ENCODE measurements around the gene MFRP. TPM values are rescaled to one million over a fixed set of nuclear protein-coding genes. Genes with fewer than 3 reads are reported as not detected.

MFRP gene
- total and polyA plus RNA-seq, 10 of the 15 experiments (the other 5 are each of a cell fraction or from before 2014, with no cell fraction given) = not detected

- TF ChIP-seq ELK1 (IDR thresholded peaks at IDR 0.05; ENCODE audit: low read depth, low read length) (no peak), MTA3 (IDR thresholded peaks at IDR 0.05; ENCODE audit: borderline replicate concordance, low read length) (no peak), NKRF (conservative IDR thresholded peaks at IDR 0.05) (no peak), JUNB (IDR thresholded peaks at IDR 0.05) (no peak), SUZ12 (IDR thresholded peaks at IDR 0.05; ENCODE audit: unreplicated experiment) (no peak), CEBPB (IDR thresholded peaks at IDR 0.05; ENCODE audit: borderline replicate concordance in 1 of 2, low read depth in 2 of 2, low read length in 2 of 2) (no peak), ETV6 (conservative IDR thresholded peaks at IDR 0.05 in 1 of 2, IDR thresholded peaks at IDR 0.05 in 1 of 2; ENCODE audit: borderline replicate concordance in 1 of 2, low read depth in 1 of 2) (no peak), GABPA (IDR thresholded peaks at IDR 0.05; ENCODE audit: low read depth) (no peak), FOXM1 (IDR thresholded peaks at IDR 0.05; ENCODE audit: low read depth, low read length) (no peak), EGR1 (IDR thresholded peaks at IDR 0.05; ENCODE audit: borderline replicate concordance in 1 of 2, low read depth in 2 of 2, low read length in 2 of 2) (0 out of 3 replicates have a peak, but pooled peaks of 1 of the 2 experiments have one; percentile 7), ASH2L (IDR thresholded peaks at IDR 0.05; ENCODE audit: borderline replicate concordance, low read depth) (no peak), E2F8 (IDR thresholded peaks at IDR 0.05; ENCODE audit: low read depth, partially characterized antibody) (no peak), ATF3 (IDR thresholded peaks at IDR 0.05; ENCODE audit: borderline replicate concordance, extremely low read depth, low read depth, low read length) (no peak), ZNF592 (IDR thresholded peaks at IDR 0.05) (no peak), IKZF1 (conservative IDR thresholded peaks at IDR 0.05) (no peak), ESRRA (IDR thresholded peaks at IDR 0.05; ENCODE audit: low read length) (no peak)
These were observed 25.6 kb downstream of the MFRP start (continued) for GRCh38 chr11:119320776-119321524.
